Amygdala (tissue), 56 donors: ENCODE data around the gene TRPM3.

Experiments used
- DNase-seq, 56 donors: peaks; one replicate each; lab custom pipeline; 2025; lab: John Stamatoyannopoulos, UW

TRPM3 gene

DNA sequence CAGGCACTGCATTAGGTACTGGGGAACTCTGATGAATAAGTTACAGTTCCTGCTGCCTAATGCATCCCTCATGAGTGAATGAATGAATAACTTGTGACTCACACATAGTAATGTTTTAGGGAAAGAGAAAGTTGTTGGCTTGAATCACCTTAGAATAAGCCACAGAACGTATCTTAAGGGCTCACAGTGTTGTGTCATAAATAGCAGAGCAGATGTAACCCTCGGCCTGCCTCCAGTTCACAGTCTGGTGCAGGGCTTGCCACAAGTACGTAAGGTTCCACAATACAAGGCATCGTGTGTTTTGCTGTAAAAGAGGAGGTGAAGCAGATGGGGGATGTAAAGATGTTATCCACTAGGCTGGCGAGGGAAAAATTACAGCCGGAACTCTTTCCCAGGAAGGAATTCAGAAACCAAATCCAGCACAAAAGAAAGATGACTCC, 218.7 kb downstream of the TRPM3 start:
- DNase-seq: no peak

DNA sequence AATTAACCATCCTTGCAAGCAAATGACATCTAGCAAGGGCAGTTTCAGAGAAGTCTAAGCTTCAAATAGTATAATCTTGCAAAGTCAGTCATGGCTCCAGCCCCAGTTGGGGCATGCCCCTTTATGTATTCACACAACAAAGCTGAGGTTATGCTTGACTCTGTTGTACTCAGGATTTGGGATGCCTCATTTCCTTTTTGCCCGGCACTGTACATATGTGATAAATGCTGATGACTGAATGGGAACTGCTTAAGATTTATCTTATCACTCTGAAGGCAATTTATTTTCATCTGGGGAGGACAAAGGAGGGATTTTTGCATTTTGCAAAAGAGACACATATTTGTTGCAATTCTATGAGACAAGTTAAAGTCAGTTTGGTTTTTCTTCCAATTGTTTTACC, 219.2 kb downstream of the TRPM3 start:
- no peak for DNase-seq

DNA sequence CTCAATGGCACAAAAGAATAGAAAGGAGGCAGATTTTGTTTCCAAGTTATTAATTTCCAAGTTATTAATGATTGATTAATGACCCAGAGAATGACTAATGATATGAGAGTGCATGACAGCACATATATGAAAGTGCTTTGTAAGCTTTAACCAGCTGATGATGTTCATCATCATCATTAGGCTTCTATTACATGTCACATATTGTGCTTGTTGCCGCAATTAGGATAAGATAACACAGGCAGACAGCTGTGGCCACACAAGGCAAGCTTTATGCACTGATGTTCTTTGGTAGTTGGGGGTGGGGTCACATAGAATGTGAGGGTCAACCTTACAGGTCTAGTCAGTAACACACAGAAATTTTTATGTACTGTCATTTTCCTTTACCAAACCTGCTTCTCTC, 219.7 kb downstream of the TRPM3 start:
- no peak for DNase-seq

DNA sequence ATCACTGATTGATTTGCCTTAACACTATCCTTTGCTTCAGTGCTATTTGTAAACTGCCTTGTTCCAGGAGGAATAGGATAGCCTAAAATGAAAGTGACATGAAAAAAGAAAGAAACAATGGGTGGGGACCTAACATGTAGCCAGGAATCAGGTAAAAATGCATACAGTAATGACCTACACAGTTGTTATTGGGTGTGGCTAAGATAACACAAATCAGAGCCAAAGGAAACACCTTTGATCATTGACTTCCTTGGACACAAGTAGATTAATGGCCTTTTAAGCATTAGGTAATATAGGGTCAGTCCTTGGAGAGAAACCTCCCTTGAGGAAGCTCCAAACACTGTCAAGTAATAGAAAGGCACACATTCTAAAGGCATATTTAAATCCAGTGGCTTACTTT, 220.4 kb downstream of the TRPM3 start:
- no peak for DNase-seq

DNA sequence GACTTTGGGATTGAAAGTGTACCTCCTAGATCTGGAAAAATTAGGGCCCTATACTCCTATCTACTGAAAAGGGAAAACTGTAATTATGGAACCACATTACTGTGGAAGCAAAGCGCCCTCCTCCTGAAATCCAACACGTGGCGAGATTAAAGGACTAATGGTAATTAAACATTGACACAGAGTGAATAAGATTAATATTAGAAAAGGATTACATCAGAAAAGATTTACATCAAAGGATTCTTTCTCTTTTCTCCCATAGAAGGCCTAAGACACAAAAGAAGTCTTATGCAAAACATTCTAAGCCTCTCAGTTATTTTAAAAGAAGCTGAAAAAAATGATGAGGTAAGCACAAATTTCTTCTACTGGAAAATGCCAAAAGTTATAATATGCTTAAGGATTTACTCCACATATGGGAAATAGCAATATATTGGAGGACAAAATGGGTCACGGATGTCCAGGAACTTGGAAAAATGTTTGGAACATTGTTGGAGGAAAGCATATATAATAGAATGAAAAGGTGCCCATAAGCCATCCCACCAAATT, 227.8 kb downstream of the TRPM3 start:
- no peak for DNase-seq

DNA sequence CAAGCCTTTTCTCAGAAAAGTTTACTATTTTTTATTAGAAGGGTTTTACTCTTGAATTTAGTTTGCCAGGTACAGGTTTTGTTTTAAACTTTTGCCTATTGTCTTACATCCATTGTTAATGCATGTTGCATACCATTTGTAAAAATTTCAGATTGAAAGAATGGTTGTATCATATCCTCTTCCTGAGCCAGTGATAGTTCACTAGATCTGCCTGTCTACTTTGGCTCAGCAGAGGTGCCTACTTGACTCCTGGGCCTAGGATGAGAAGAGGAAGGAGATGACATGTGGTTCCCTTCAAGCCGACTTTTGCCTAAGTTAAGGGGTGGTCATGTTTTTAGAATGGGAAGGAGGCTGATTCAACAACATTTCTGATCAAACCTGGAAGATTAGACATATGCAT, 232.9 kb downstream of the TRPM3 start:
- DNase-seq: no peak

DNA sequence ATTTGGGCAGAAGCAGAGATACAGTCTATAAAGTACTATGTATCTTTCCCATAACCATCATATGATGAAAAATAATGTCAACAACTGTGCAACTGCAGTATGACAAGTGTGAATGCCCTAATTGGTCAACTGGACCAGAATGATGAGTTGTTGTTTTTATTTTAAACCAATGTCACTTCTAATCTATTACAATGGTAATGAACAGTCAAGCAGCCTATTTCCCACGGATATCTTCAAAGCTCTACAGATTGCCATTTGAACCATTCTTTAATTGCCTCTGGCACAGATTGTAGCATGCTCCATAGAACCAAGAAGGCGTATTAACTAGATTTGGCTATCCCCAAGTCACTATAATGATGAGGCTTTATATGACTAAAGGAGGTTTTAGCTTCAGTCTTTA, 233.6 kb downstream of the TRPM3 start:
- no peak for DNase-seq

DNA sequence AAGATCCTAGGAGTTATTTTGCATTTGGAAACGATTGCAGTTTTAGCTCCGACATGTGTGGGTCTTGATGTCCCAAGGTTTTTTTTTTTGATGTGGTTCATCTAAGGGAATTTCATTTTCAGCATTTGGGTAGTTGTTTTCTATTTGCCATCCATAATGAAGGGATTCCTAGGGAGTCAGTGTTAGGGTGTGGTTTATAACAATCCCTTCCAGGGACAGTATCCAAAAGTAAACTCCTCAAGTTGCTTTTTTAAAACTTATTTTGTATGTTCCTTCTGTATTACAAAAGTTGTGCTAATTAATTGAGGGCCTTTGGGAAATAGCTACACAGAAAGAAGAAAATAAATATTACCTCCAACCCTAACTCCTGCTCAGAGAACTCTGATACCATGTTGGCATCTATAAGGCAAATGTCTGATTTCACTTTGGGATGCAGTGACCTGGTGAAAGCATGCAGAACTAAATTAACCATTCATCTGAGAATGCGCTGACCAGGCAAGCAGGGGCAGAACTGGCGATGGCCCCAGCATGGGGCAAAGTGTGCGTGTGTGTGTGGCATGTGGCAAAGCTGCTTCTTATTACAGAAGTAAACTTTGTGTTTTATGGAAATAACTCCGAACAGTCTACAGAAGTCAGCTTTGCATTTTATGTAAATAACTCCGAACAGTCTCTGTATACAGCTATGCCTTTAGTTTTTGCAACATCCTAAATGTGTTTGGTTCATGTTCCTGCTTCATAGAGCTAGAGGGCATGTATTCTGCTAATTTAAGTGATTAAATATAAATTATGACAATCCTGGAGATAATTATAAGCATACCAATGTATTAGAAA, 237.2 kb downstream of the TRPM3 start:
- DNase-seq: no peak

DNA sequence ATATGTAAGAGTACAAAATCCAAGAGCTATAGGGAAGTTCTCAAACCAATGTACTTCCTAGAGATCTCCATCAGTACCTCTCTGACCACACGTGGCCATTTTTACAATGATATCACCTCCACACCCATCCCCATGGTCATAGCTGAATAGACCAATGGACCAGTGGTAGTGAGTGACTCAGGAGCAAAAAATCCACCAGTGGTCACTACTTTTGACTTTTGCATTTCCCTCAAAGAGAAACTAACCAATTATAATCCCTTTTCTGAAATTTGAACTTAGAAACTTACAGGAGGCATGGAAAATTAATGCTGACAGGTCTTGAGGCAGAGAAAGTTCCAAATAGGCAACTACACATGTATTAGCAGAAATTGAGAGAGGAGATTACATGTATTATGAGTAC, 238.4 kb downstream of the TRPM3 start:
- DNase-seq: no peak

DNA sequence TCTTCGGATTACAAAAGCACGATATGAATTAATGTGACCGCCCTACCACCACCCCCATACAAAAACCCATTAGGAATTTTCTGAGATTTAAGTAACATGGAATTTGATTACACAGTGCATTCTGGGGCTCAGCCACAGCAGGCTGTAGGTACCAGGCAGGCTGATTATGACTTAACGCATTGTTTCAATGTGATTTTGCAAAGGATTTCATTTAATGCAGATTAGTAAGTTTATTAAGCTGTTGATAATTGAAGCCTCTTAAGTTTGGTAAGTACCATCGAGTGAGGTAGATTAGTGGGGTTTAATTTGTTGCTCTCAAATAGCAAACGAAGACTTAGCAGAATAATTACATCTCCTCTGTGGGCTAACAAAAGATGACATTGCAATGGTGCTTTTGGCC, 240.1 kb downstream of the TRPM3 start:
- no peak for DNase-seq

DNA sequence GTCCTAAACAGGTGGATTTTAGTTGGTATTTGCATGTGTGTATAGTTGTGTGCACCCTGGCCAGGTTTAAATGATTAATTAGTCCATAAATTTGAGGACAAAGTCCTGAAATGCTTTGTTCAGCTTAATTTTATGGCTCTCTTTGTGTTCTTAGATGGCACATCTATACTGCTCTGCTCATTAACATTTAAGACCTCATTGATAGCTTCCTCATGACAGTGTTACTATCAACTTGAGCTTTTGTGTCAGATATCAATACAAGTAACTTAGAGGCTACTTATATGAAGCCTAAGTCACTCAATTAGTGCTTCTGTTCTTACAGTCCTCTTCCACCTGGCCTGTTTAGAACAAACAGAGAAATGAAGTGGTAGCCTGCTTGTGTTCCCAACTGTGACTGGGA, 240.9 kb downstream of the TRPM3 start:
- DNase-seq: no peak

DNA sequence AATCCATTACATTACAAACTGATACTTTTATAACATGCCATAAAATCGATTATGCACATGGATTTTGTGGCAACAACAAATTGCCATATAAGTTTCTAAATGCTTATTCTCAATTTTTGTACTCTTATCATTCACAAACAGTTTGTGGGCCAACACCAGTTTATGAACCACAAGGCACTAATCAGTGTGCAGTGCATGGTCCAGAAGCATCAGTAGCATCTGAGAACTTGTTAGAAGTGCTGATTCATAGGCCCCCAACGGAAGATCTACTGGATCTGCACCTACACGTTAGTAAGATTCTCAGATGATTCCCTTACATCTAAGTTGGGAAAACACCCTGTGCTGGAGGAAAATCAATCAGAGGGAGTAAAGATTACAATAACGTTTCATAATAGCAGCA, 242.8 kb downstream of the TRPM3 start:
- no peak for DNase-seq

DNA sequence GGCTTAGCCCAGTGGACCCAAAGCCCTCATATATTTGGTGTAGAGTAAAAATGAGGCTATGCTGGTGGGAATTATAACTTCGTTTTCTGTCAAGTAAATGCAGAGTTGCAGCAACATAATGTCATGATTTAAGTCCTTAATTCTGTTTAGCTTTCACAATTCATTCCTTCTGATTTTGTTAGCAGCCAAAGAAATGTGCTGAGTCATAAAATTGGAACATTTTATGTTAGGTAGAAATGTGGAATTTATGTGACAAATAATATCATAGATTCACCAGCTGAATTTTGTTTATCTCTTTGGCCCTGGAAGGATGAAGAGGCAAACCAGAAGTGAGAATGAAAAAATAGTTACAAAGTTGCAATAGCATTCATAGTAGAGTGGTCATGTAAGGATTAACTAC, 247.0 kb downstream of the TRPM3 start:
- no peak for DNase-seq

DNA sequence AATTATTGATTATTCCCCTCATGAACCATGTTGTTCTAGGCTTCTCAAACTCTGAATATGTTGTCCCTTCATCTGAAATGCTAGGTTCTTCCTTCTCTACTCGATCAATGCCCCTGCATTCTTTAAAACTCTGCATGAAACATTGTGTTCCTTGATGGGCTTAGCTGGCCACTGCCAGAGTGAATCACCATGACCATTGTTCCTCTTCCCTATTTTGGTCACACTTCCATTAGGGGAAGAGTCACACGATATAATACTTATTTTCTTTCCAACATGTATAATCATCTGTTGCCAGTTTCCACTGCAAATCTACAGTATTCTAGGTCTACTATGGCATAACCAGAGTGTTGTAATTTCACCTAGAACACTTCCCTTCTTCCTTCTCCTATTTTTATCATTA, 247.9 kb downstream of the TRPM3 start:
- DNase-seq: no peak

DNA sequence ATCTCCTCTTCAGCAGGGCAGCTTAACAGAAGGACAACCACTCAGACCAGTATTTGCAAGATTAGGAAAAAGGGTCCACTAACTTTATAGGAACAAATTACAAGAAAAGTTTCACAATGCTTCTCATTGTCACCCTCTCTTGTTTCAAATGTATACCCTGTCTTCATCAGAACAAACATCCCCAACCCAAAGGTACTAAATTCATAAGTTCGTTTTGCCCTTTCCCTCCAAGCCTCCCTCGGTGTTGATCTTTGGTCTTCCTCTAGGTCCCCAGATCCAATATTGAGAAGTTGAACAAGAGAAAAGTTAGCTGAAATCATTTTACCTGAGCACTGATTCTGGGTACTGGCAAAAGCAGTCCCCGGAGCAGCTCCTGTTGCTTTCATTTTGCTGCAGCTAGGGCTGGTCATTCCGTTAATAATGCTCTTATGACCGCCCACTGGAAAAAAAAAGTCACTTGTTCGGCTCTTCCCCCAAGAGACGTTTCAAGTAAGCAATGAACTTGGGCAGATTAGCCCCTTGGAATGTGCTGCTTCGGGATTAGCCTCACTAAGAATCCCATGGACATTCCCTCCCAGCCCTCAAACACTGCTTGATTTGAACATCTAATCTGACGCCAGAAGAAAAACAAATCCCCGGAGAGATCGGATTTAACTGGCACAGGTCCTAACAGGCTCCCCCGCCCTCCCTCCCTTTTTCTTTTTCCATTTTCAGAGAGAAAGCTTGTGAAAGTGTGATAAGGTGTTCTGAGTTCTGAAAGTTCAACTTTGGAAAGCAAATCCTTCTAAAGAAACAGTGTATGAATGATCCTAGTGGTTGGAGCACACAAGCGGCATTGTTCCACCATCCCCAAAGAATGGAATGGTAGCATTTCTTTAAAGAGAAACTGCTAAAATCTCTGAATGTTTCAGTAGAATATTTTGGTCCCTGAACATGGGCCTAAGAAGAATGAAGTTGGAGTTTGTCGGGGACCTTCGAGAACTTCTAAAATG, 252.5 kb downstream of the TRPM3 start:
- DNase-seq: no peak

DNA sequence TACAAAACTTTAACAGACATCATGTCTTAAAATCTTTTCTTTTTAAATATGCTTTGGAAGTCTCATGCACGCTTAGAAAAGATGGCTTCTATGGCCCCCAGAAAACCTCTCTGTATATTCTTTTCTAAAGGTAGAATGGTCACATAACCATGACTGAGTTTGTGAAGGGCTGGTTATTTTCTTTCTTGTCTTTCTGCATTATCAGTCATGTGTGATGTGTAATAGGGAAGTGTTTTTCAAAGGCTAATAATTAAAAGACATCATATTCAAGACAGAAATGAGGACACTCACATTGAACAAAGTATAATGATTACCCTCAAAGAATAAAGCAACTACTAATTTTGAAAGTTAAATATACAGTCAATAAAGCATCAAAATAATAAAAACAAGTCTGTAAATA, 253.4 kb downstream of the TRPM3 start:
- no peak for DNase-seq

DNA sequence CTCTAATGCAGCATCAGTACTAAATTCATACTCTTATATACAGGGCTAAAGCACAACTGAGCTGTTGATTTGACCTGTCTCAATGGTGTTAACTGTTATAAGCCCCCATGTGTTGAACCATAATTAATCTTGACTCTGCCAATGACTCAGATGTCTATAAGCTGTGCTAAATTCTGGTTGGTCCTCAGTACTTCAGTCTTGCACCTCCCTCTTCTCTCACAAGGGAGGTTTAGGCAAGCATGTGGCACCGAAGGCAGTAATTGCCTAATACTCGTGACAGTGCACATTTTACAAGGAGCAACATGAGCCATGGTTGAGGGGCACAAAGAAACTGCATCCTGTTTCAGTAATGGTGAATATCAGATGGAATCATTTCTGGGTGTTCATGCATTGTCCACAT, 255.9 kb downstream of the TRPM3 start:
- DNase-seq: no peak

DNA sequence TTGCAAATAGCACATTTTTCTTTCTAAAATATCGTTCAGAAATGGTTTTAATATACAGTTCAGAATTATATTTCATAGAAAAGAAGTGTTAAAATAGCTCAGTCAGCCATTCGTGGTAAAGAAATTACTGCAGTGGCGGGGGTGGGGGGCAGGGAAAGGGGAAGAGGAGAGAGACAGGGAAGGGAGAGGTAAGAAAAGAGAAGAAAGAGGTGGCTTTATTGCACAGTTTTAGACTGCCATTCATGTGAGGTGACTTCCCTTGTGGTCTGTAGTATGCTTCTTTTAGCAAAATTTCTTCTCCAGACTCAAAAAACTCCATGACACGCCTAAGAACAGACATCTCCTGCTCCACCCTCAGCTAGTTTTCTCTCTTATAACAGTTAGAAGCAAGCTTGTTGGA, 259.6 kb downstream of the TRPM3 start:
- no peak for DNase-seq

DNA sequence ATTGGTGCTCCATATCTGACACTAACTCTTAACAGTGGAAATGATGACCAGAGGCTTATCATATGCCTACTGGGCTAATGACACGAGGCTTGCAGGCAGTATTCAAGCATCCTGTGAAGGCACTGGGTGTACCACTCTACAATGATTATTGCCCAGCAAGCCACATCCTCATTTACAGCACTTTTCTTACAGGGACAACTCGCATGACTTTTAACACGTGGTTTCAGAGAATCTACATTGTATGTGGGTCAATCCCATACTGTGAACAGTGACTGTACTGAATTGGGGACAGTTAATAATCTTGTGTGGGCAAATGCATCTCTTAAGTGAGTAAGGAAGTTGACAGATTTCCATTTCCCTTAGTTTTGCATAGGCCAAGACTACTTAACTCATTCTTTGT, 260.0 kb downstream of the TRPM3 start:
- DNase-seq: no peak

DNA sequence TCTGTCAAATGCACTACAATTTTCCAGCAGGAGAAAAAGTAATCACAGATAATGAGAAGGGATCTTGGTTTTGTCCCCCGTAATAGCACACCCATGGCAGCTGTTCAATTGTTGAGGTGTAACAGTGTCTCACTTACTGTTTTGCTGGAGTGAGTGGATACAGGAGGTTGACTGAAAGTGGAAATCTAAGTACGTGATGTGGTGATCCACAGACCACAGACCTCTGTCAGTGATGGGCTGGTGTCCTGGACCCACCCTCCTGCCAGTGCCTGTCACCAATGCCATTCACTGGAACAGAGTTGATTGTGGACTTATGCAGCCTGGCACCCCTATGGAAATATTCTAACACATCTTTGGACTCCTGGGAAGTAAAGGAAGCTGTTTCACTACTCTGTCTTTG, 261.7 kb downstream of the TRPM3 start:
- no peak for DNase-seq

DNA sequence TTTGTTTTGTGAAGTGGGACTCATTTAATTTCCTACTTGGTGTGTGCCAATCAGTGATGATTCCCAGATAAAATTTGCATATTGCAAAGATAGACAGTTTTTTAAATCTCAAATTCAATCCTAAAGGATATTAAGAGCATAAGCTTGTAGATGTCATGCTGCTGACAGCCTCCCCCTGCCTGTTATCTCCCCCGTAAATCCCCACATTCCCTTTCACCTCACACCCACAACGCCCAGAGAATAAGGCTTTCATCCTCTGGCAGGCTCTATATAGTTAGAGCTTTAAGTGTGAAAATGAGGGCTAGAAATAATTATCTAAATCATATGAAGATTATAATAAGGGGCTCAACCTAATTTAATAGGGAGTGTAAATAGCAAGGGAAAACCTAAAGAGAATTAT, 265.0 kb downstream of the TRPM3 start:
- DNase-seq: no peak
